ENCODE results near the gene THSD4. TPM values are rescaled to one million over a fixed set of nuclear protein-coding genes. Genes with fewer than 3 reads are reported as not detected.

THSD4 gene
- total RNA-seq, 3 donors from 2014 or later: 18.3 to 46.2 (median 27.1) TPM

- no peaks in the 10 kb centered on the region for H3K36me3 ChIP-seq (ENCODE audit: low read depth)
- ATAC-seq (peak; percentile 80), DNase-seq (no peak)
- no peaks in the 10 kb centered on the region for H3K9me3 ChIP-seq
- H3K4me3 ChIP-seq: no peak overlapping the region
- no peak for TF ChIP-seq CTCF (IDR thresholded peaks at IDR 0.05)
- H3K4me1 ChIP-seq (ENCODE audit: low read depth): no peaks in the 10 kb centered on the region
- intact Hi-C loops (cut with DNase I, micrococcal nuclease): no loop called here
Observed at GRCh38 chr15:71252044-71252739, 136.9 kb downstream of the THSD4 start.

DNA sequence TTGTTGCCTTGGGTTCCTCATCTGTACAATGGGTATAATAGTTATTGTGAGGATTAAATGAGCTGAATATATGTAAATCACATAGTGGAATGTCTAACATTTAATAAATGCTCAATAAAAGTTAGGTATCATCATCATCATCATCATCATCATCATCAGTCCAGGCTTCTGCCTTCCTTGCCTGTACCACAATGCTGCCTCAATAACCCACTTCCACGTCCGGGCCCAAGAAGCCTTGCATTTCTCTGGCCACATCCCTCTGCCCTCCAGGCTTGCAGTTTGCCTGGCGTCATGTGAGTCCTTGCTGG, 137.4 kb downstream of the THSD4 start:
- no peaks in the 10 kb centered on the region for H3K36me3 ChIP-seq (ENCODE audit: low read depth)
- no peak for ATAC-seq
- no peaks in the 10 kb centered on the region for H3K4me1 ChIP-seq (ENCODE audit: low read depth)
- no peak for DNase-seq
- H3K9me3 ChIP-seq: no peaks in the 10 kb centered on the region
- no peak overlapping the region for H3K4me3 ChIP-seq
- intact Hi-C loops (cut with DNase I, micrococcal nuclease): no loop called here
- no peak for TF ChIP-seq CTCF (IDR thresholded peaks at IDR 0.05)

GRCh38 chr15:71254491-71254890, 139.2 kb downstream of the THSD4 start:
- intact Hi-C loops (cut with DNase I, micrococcal nuclease): no loop called here
- H3K9me3 ChIP-seq: no peaks in the 10 kb centered on the region
- no peaks in the 10 kb centered on the region for H3K36me3 ChIP-seq (ENCODE audit: low read depth)
- no peak for TF ChIP-seq CTCF (IDR thresholded peaks at IDR 0.05)
- DNase-seq: no peak
- no peak overlapping the region for H3K4me3 ChIP-seq
- ATAC-seq: no peak
- no peaks in the 10 kb centered on the region for H3K4me1 ChIP-seq (ENCODE audit: low read depth)

DNA sequence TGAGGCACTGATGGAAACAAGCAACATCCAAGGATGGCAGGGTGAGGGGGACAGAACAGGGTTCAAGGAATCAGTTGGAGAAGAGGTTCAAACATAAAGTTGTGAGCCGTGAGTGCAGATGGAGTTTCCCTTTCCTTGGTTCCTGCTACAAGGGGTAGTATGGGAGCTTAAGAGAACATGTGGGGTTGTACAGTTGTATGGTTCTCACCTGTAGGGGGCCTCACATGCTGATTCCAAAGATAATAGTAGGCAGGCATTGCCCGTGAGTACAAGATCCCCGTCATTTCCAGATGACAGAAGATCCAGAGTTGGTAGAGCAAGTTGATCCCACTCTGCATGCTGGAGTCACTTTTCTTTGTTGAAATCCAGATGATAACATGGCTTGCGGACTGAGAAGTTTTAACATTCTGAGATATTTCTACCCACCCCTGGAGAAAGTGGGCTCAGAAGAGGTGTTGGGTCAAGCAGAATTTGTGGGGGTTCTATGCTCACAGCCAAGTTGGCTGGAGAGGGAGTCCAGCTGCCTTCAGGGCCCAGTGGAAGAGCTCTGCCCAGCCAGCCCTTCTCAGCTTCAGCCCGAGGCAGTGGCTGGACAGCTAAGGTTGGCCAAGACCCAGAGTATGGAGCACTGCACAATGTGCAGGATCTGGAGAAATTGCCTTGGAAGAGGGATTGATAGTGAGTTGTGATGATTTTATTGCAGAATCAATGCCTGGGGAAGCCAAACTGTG, 141.8 kb downstream of the THSD4 start:
- intact Hi-C loops (cut with DNase I, micrococcal nuclease): no loop called here
- ATAC-seq: no peak
- H3K36me3 ChIP-seq (ENCODE audit: low read depth): no peaks in the 10 kb centered on the region
- H3K4me3 ChIP-seq: no peak overlapping the region
- DNase-seq: no peak
- H3K4me1 ChIP-seq (ENCODE audit: low read depth): no peaks in the 10 kb centered on the region
- TF ChIP-seq CTCF (IDR thresholded peaks at IDR 0.05): no peak
- H3K9me3 ChIP-seq: no peaks in the 10 kb centered on the region

DNA sequence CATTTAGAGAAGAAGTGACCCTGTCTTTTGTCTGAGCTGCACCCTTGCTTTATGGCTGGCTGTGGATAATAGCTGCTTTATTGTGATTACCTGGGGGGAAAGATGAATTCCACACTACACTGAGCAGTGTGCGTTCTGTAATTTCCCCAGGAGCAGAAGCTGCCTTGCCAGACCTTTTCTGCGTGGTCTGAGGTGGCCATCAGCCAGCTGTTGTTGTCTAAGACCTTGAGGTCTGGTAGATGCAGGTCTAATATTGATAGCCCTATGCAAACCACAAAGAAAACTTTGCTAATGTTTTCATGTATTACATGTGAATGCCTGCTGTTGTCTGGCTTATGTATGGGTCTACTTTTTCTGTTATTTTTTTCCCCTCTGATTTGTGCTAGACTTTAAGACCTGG, 144.6 kb downstream of the THSD4 start:
- no peak for TF ChIP-seq CTCF (IDR thresholded peaks at IDR 0.05)
- Histone ChIP-seq H3K4me3 (no peak overlapping the region), H3K9me3 (no peaks in the 10 kb centered on the region), H3K4me1 (ENCODE audit: low read depth) (no peaks in the 10 kb centered on the region), H3K36me3 (ENCODE audit: low read depth) (no peaks in the 10 kb centered on the region)
- no peak for DNase-seq
- intact Hi-C loops (cut with DNase I, micrococcal nuclease): no loop called here
- no peak for ATAC-seq

All from mucosa of descending colon (tissue), 3 donors.